ENCODE data around the gene ADCY5.

ADCY5 gene

DNA sequence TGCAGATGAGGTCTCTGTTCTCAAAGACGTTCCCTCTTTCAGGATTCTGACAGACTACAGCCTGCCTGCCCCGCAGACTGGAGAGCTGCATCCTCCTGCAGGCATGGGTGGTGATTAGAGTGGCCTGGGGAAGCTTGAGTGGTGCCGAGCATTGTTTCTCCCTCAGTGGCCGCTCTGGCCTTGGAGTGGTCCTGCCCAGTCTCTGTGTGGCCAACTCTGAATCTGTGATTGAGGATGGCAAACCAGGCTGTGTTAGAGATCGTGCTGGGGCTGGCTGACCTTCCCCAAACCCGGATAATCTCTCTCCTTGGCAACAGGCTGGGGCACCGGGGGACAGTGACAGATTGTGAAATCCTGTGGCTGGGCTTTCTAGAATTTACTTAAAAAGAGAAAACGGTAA lies 11.0 kb upstream of the ADCY5 start:
- in situ Hi-C loops (cut with MboI; ENCODE audit: low sequenced_read_pairs): no loop called here

DNA sequence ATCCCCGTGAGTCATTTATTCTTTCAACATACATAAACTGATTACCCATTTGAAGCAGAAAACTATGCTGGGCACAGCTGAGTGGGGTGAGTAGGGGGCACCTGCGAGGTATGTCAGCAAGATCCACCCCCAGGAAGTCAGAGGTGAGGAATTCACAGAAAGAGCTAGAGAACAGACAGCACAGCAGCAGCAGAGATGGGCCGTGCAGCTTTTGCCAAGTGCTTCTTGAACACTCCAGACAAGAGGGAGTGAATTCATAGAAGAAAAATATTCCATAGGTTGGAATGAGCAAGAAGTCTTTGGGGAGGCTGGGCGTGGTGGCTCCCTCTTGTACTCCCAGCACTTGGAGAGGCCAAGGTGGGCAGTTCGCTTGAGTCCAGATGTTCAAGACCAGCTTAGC lies 9.4 kb upstream of the ADCY5 start:
- in situ Hi-C loops (cut with MboI; ENCODE audit: low sequenced_read_pairs): no loop called here

DNA sequence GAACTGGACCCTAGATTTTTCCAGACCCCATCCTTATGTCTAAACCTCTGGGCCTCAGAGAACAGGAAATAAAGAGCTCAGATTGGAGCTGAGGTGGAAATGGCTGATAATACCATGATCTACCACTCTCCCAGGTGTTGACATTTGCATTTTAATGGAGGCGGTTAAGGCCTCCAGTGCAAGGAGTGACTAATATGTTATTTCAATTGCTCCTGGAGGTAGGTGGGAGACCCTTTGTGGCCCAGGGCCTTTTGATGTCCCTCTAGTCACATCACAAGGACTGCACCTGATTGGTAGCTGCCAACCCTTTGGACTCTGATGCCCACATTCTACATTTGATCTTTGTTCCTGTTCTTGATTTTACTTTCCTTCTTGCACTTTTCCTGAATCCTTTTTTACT lies 9.0 kb upstream of the ADCY5 start:
- in situ Hi-C loops (cut with MboI; ENCODE audit: low sequenced_read_pairs): no loop called here

DNA sequence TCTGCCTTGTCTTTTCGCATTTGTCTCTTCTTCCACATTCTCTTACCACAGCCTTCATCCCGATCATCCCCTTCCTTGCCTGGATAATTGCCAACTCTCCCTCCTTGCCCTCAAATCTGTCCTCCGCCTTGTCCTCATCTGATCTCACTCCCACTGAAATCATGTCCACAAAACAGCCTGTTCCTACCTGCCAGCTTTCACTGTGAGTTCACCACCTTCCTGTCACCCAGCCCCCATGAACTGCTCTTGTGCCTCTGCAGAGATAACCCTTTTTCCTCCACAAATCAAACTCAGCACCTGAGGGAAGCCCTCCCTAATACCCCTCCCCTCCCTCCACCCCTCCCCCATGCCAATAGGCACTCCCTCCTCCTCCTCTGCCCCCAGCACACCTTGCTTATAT lies 4.8 kb upstream of the ADCY5 start:
- in situ Hi-C loops (cut with MboI; ENCODE audit: low sequenced_read_pairs): no loop called here

- in situ Hi-C loops (cut with MboI; ENCODE audit: low sequenced_read_pairs): no loop called here
Measured at GRCh38 chr3:123451186-123451585, 2.3 kb upstream of the ADCY5 start.

GRCh38 chr3:123449997-123450604 lies 1.2 kb upstream of the ADCY5 start:
- in situ Hi-C loops (cut with MboI; ENCODE audit: low sequenced_read_pairs): no loop called here

DNA sequence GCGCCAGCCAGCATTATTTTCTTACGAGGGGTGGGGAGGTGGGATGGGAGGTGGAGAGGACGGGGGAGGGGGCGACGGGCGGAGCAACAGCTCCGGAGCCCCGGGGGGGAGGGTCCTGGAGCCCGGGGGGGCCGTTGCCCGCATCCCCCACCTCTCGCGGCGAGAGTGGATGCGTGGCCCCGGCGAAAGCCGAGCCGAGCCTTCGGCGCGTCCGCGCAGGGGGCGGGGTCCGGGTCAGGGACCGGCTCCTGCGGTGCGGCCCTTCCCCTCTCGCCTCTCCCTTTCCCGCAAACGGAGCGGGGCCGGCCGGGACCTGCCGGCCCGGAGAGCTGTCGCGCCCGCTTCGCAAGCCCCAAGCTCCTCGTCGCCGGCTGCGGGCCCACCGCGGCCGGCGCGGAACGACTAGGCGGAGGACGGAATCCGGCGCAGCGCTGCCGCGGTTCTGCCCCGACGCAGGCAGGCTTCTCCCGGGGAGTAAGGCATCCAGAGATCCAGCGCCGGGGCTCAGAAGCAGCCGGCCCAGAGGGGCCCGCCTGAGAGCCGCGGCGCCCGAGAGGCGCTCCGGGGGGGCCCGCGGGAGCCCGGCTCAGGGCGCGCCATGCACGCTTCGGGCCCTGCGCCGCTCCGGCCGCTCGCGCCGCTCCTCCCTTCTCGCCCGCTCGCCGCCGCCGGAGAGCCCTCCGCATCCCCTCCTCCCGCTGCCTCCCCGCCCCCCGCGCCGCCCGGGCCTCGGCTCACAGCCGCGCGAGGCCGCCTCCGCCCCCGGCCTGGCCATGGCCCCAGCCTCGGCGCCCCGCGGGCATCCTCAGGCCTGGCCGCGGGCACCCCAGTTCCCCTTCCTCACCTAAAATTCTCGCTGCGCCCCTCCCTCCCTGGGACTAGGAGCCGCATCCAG lies 459 bp upstream of the ADCY5 start:
- in situ Hi-C loops (cut with MboI; ENCODE audit: low sequenced_read_pairs): no loop called here

DNA sequence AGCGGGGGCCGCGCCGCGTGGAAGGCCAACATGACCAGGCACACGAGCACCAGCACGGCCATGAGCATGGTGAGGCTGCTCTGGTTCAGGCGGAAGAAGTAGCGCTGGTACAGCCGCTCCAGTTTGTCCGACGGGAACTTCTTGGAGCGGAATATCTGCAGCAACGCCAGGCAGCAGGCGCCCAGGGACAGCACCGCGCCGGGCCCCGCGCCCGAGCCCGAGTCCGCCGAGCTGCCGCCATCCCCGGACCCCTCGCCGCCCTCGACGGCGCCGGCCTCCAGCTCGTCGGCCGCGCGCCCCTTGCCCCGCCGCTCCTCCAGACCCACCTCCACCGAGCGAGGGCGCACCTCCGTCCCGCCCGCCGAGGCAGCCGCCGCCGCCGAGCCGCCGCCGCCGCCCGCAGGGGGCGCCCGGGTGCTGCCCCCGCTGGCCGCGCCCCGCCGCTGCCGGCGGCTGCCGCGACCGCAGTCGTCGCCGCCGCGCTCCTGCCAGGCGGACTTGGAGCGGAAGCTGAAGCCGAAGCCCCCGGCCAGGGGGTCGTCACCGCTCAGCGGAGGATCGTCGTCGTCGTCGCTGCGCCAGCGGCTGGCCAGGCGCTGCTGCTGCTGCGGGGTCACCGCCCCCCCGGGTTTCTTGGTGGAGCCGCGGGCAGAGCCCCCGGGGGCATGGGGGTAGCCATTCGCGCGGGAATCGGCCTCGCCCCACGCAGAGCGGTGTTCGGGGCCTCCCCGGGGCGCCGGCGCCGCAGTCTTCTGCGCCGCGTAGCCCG lies 957 bp downstream of the ADCY5 start:
- in situ Hi-C loops (cut with MboI; ENCODE audit: low sequenced_read_pairs): no loop called here

DNA sequence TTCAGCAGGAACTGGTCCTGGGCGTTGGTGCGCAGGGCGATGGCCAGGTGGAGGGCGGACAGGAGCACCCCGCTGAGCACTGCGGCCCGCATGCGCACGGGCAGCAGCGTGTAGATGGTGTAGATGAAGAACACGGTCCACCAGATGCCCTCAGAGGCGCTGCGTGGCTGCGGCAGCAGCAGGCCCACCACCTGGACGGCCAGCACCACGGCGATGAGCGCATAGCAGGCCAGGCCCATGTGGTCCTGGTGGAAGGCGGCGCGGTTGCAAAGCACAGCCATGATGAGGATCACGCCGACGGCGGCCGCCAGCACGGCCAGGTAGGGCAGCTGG lies 1.5 kb downstream of the ADCY5 start:
- in situ Hi-C loops (cut with MboI; ENCODE audit: low sequenced_read_pairs): no loop called here

DNA sequence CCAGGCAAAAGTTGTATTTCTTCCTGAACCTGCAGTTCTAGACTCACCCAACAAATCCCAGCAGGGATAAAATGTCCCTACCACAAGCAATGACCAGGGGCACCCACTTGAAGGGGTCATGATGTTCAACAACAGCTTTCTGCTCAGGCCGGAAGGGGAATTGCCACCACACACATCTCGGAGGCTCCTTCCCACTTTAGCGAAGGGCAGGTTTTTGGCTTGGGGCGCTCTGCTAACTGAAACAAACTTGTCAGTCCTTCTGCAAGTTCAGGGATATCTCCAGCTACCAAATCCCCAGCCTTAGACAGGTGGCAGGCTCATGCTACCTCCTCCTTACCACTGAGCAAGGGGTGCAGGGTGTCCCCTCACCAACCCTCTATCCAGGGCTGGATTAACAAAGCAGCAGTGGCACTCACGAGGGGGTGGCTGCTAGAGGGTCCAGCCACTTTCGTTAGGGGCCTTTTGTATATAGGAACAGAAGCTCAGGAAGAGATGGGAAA lies 2.2 kb downstream of the ADCY5 start:
- in situ Hi-C loops (cut with MboI; ENCODE audit: low sequenced_read_pairs): no loop called here

- in situ Hi-C loops (cut with MboI; ENCODE audit: low sequenced_read_pairs): no loop called here
Measured at GRCh38 chr3:123446210-123446609, 2.7 kb downstream of the ADCY5 start.

DNA sequence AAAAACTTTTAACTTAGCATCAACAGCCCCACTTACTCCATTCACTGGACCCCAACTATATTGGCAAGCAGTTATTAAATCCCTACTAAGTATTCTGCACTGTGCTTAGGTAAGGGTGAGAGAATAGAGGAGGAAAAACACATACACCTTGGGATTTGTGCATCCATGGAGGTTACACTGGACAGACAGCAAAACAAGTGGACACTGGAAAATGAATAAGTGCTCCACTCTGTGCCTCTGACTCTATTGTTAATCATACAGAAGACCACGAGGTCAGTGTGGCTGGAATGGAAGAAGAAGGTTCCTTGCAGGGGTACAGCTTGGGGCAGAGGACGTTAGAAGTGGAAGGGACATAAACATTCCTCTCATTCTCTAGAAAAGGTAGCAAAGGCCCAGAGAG lies 3.2 kb downstream of the ADCY5 start:
- in situ Hi-C loops (cut with MboI; ENCODE audit: low sequenced_read_pairs): no loop called here

DNA sequence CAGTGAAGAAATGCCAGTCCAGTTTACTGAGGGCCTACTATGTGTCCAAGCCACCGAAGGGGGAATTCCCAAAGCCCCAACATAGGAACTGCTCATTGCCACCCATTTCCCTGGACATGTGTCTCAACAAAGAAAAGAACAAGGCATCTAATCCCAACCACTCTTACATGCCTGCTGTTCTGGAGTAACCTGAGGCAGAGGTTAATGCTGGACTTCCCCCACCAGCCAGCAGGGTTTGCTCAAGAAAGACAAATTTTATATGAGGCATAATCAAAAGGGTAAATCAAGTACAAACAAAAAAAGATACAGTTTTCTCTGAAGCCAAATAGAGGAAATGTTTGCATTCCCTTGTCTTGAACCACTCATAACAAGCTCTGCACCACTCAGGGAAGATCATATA lies 4.1 kb downstream of the ADCY5 start:
- in situ Hi-C loops (cut with MboI; ENCODE audit: low sequenced_read_pairs): no loop called here

GRCh38 chr3:123444023-123444422 lies 4.9 kb downstream of the ADCY5 start:
- in situ Hi-C loops (cut with MboI; ENCODE audit: low sequenced_read_pairs): no loop called here

GRCh38 chr3:123442908-123443307 lies 6.0 kb downstream of the ADCY5 start:
- in situ Hi-C loops (cut with MboI; ENCODE audit: low sequenced_read_pairs): no loop called here

- in situ Hi-C loops (cut with MboI; ENCODE audit: low sequenced_read_pairs): no loop called here
Measured at GRCh38 chr3:123442125-123442524, 6.8 kb downstream of the ADCY5 start.

GRCh38 chr3:123439806-123440580 lies 8.9 kb downstream of the ADCY5 start:
- in situ Hi-C loops (cut with MboI; ENCODE audit: low sequenced_read_pairs): no loop called here

GRCh38 chr3:123432832-123433523 lies 15.9 kb downstream of the ADCY5 start:
- in situ Hi-C loops (cut with MboI; ENCODE audit: low sequenced_read_pairs): no loop called here

DNA sequence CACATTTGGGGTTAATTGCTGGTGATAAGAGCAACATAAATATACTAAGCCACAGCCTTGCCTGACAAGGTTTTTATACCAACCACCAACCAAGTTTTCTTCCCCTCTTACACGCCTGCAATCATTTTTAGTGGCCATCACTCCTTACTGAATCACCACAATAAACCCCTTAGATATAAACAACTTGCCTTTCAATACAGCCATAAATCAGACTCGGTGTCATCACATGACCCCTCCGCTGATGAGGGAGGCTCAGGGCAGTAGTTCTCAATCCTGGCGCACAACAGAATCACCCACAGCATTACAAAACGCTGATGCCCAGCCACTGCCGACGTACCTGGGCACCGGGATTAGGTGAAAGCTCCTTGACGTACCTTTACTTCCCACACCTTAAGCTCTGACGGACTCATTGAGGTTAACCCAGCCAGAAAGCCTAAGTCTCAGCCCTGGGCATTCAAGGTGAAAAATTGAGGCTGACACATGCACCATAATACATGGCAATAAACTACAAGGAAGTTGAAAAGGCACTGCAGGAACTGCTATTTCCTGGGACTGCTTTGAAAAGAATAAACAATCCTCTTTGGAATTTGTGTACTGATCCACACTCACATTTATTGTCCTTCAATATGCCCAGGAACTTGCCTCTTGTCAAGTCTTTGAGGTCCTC lies 17.1 kb downstream of the ADCY5 start:
- in situ Hi-C loops (cut with MboI; ENCODE audit: low sequenced_read_pairs): no loop called here
